Testis (tissue), 2 donors: ENCODE results near the gene CDK1.

Source experiments
- POLR2A ChIP-seq: fragments of 450-650 bp; IDR thresholded peaks from one replicate; pipeline ENCODE4 v1.6.1; 2017; ENCODE audit warnings: antibody characterized with exemption, mild to moderate bottlenecking, moderate library complexity
- TF ChIP-seq, protein P1 (sequence below), 3 experiments: fragments of 450-650 bp in 2 of 3; fragments of 200-600 bp in 1 of 3; sonication (generic) in 1 of 3; IDR thresholded peaks; one replicate each; pipeline ENCODE4 v1.5.1; 2016 to 2019; ENCODE audit warnings: antibody characterized with exemption in 3 of 3, mild to moderate bottlenecking in 2 of 3, moderate library complexity in 1 of 3

DNA sequence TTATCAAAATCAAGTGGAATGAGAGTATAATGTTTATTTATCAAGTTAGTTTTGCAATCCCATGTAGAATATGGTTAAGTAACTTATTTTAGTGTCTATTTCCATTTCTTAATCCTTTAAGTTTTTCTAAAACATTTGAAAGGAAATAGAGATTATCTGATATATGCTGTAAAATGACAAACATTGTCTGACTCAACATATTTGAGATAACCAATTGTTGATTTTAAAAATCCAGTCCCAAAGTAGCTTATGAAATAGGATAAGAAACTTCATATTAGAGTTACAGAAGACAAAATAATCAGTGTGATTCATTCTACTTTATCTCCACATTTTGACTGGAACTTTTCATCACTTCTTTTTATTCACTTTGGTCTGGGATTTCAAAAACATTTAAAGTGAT is 38.7 kb upstream of the CDK1 start:
- TF ChIP-seq, protein P1, sequence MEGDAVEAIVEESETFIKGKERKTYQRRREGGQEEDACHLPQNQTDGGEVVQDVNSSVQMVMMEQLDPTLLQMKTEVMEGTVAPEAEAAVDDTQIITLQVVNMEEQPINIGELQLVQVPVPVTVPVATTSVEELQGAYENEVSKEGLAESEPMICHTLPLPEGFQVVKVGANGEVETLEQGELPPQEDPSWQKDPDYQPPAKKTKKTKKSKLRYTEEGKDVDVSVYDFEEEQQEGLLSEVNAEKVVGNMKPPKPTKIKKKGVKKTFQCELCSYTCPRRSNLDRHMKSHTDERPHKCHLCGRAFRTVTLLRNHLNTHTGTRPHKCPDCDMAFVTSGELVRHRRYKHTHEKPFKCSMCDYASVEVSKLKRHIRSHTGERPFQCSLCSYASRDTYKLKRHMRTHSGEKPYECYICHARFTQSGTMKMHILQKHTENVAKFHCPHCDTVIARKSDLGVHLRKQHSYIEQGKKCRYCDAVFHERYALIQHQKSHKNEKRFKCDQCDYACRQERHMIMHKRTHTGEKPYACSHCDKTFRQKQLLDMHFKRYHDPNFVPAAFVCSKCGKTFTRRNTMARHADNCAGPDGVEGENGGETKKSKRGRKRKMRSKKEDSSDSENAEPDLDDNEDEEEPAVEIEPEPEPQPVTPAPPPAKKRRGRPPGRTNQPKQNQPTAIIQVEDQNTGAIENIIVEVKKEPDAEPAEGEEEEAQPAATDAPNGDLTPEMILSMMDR (IDR thresholded peaks at IDR 0.05), result no peak
- no peak for TF ChIP-seq POLR2A
